ENCODE data around the gene FOXJ1. TPM values are rescaled to one million over a fixed set of nuclear protein-coding genes. Genes with fewer than 3 reads are reported as not detected.

FOXJ1 gene
- polyA plus RNA-seq, 1 donor from 2014 or later = not detected

GRCh38 chr17:76153202-76153601 is 12.2 kb upstream of the FOXJ1 start:
- H3K4me3 Mint-ChIP-seq = no peak overlapping the region
- no peaks in the 10 kb centered on the region for H3K36me3 Mint-ChIP-seq

GRCh38 chr17:76152591-76152990 is 11.5 kb upstream of the FOXJ1 start:
- Mint-ChIP-seq H3K36me3 (no peaks in the 10 kb centered on the region), H3K27ac (peak overlapping the region in 1 of 3 donors; percentile 54), H3K9me3 (no peaks in the 10 kb centered on the region), H3K4me3 (no peak overlapping the region), H3K4me1 (peaks cover 0 to 2% (median 2%) of the 10 kb centered on the region in 3 donors), H3K27me3 (peaks cover 7% of the 10 kb centered on the region)

More at GRCh38 chr17:76153202-76153601, 12.2 kb upstream of the FOXJ1 start:
- H3K4me1 Mint-ChIP-seq = peaks cover 0 to 2% (median 2%) of the 10 kb centered on the region in 3 donors
- H3K9me3 Mint-ChIP-seq = no peaks in the 10 kb centered on the region
- H3K27ac Mint-ChIP-seq = no peak overlapping the region
- peaks cover 7% of the 10 kb centered on the region for H3K27me3 Mint-ChIP-seq

GRCh38 chr17:76151896-76152454 is 10.9 kb upstream of the FOXJ1 start:
- Mint-ChIP-seq H3K4me3 (no peak overlapping the region), H3K36me3 (no peaks in the 10 kb centered on the region), H3K27me3 (peaks cover 7% of the 10 kb centered on the region), H3K27ac (no peak overlapping the region), H3K4me1 (peaks cover 0 to 5% (median 2%) of the 10 kb centered on the region in 3 donors), H3K9me3 (no peaks in the 10 kb centered on the region)

GRCh38 chr17:76150712-76151622 is 9.9 kb upstream of the FOXJ1 start:
- H3K4me3 Mint-ChIP-seq = no peak overlapping the region
- H3K4me1 Mint-ChIP-seq = peaks cover 2 to 11% (median 7%) of the 10 kb centered on the region in 3 donors
- no peaks in the 10 kb centered on the region for H3K36me3 Mint-ChIP-seq
- H3K9me3 Mint-ChIP-seq = no peaks in the 10 kb centered on the region
- H3K27ac Mint-ChIP-seq = peak overlapping the region in 1 of 3 donors; percentile 59
- H3K27me3 Mint-ChIP-seq = no peaks in the 10 kb centered on the region

- H3K27me3 Mint-ChIP-seq = no peaks in the 10 kb centered on the region
- peaks cover 15 to 25% (median 20%) of the 10 kb centered on the region in 3 donors for H3K4me1 Mint-ChIP-seq
- H3K9me3 Mint-ChIP-seq = no peaks in the 10 kb centered on the region
- H3K4me3 Mint-ChIP-seq = peak overlapping the region in 1 of 4 donors; percentile 23
- H3K27ac Mint-ChIP-seq = peak overlapping the region in 1 of 3 donors; percentile 73
- H3K36me3 Mint-ChIP-seq = no peaks in the 10 kb centered on the region
These were observed 8.2 kb upstream of the FOXJ1 start for GRCh38 chr17:76149214-76149613.

GRCh38 chr17:76148015-76148326 is 6.9 kb upstream of the FOXJ1 start:
- Mint-ChIP-seq H3K36me3 (no peaks in the 10 kb centered on the region), H3K27ac (no peak overlapping the region), H3K9me3 (no peaks in the 10 kb centered on the region), H3K27me3 (no peaks in the 10 kb centered on the region), H3K4me3 (no peak overlapping the region), H3K4me1 (peaks cover 19 to 31% (median 25%) of the 10 kb centered on the region in 3 donors)

GRCh38 chr17:76147211-76148014 is 6.4 kb upstream of the FOXJ1 start:
- H3K4me1 Mint-ChIP-seq = peaks cover 25 to 35% (median 30%) of the 10 kb centered on the region in 3 donors
- no peak overlapping the region for H3K27ac Mint-ChIP-seq

GRCh38 chr17:76146053-76146851 is 5.2 kb upstream of the FOXJ1 start:
- H3K27ac Mint-ChIP-seq = peak overlapping the region; percentile 60 to 95 (median 93)
- peaks cover 3% of the 10 kb centered on the region for H3K27me3 Mint-ChIP-seq
- H3K4me3 Mint-ChIP-seq = peak overlapping the region; percentile 22 to 93 (median 62)
- H3K4me1 Mint-ChIP-seq = peaks cover 27 to 38% (median 33%) of the 10 kb centered on the region in 3 donors
- no peaks in the 10 kb centered on the region for H3K36me3 Mint-ChIP-seq
- no peaks in the 10 kb centered on the region for H3K9me3 Mint-ChIP-seq

More at GRCh38 chr17:76147211-76148014, 6.4 kb upstream of the FOXJ1 start:
- Mint-ChIP-seq H3K27me3 (no peaks in the 10 kb centered on the region), H3K36me3 (no peaks in the 10 kb centered on the region), H3K4me3 (no peak overlapping the region), H3K9me3 (no peaks in the 10 kb centered on the region)

- H3K4me3 Mint-ChIP-seq = peak overlapping the region; percentile 31 to 93 (median 68)
- peaks cover 8% of the 10 kb centered on the region for H3K27me3 Mint-ChIP-seq
- H3K9me3 Mint-ChIP-seq = no peaks in the 10 kb centered on the region
- H3K36me3 Mint-ChIP-seq = no peaks in the 10 kb centered on the region
- H3K27ac Mint-ChIP-seq = peak overlapping the region; percentile 60 to 95 (median 93)
- peaks cover 27 to 41% (median 35%) of the 10 kb centered on the region in 3 donors for H3K4me1 Mint-ChIP-seq
These were observed 4.4 kb upstream of the FOXJ1 start for GRCh38 chr17:76145231-76146052.

- Mint-ChIP-seq H3K27me3 (peaks cover 21% of the 10 kb centered on the region), H3K36me3 (no peaks in the 10 kb centered on the region), H3K9me3 (no peaks in the 10 kb centered on the region), H3K4me1 (peaks cover 27 to 42% (median 34%) of the 10 kb centered on the region in 3 donors), H3K4me3 (peak overlapping the region in 2 of 4 donors; percentile 39 to 65), H3K27ac (peak overlapping the region in 2 of 3 donors; percentile 80 to 98)
These were observed 1.6 kb upstream of the FOXJ1 start for GRCh38 chr17:76142585-76143041.

- Mint-ChIP-seq H3K27me3 (peaks cover 21% of the 10 kb centered on the region), H3K27ac (peak overlapping the region in 2 of 3 donors; percentile 80 to 98), H3K9me3 (no peaks in the 10 kb centered on the region), H3K4me3 (peak overlapping the region; percentile 70 to 93 (median 92)), H3K4me1 (peaks cover 27 to 40% (median 34%) of the 10 kb centered on the region in 3 donors), H3K36me3 (no peaks in the 10 kb centered on the region)
These were observed 1.1 kb upstream of the FOXJ1 start for GRCh38 chr17:76142039-76142584.

GRCh38 chr17:76140661-76141211 is 309 bp downstream of the FOXJ1 start:
- Mint-ChIP-seq H3K27ac (peak overlapping the region; percentile 92 to 98 (median 96)), H3K4me1 (peaks cover 23 to 32% (median 27%) of the 10 kb centered on the region in 3 donors), H3K9me3 (no peaks in the 10 kb centered on the region), H3K36me3 (no peaks in the 10 kb centered on the region), H3K4me3 (peak overlapping the region; percentile 70 to 93 (median 92)), H3K27me3 (peaks cover 21% of the 10 kb centered on the region)
